Measurements from ENCODE around the gene TSC22D2.

GRCh38 chr3:150359381-150359780 is 48.7 kb upstream of the TSC22D2 start:
- TF ChIP-seq CTCF (IDR thresholded peaks at IDR 0.05) = no peak
- TF ChIP-seq POLR2A (IDR thresholded peaks at IDR 0.05) = no peak
